DMS53 treated with DMSO at 0.1 percent for 48 hours (cell line): ENCODE results near the gene LDLRAD3.

Experiments used
- DNase-seq: peaks from one replicate; lab custom pipeline; 2025; ENCODE audit not compliant: unreplicated experiment; lab: John Stamatoyannopoulos, UW

LDLRAD3 gene

GRCh38 chr11:36014898-36015665 lies 71.2 kb downstream of the LDLRAD3 start:
- DNase-seq = no peak

- no peak for DNase-seq
These were observed 71.9 kb downstream of the LDLRAD3 start for GRCh38 chr11:36015799-36016198.

GRCh38 chr11:36016263-36016662 lies 72.4 kb downstream of the LDLRAD3 start:
- DNase-seq = no peak

- no peak for DNase-seq
These were observed 72.8 kb downstream of the LDLRAD3 start for GRCh38 chr11:36016709-36017108.

GRCh38 chr11:36019005-36019596 lies 75.2 kb downstream of the LDLRAD3 start:
- no peak for DNase-seq

- no peak for DNase-seq
These were observed 75.9 kb downstream of the LDLRAD3 start for GRCh38 chr11:36019722-36020121.

- DNase-seq = no peak
These were observed 79.0 kb downstream of the LDLRAD3 start for GRCh38 chr11:36022882-36023281.

- DNase-seq = no peak
These were observed 80.1 kb downstream of the LDLRAD3 start for GRCh38 chr11:36023922-36024321.

GRCh38 chr11:36024716-36025115 lies 80.9 kb downstream of the LDLRAD3 start:
- no peak for DNase-seq

GRCh38 chr11:36026315-36026968 lies 82.6 kb downstream of the LDLRAD3 start:
- no peak for DNase-seq

GRCh38 chr11:36027731-36028130 lies 83.9 kb downstream of the LDLRAD3 start:
- no peak for DNase-seq

GRCh38 chr11:36029616-36030015 lies 85.8 kb downstream of the LDLRAD3 start:
- no peak for DNase-seq

- no peak for DNase-seq
These were observed 86.9 kb downstream of the LDLRAD3 start for GRCh38 chr11:36030731-36031281.

- no peak for DNase-seq
These were observed 89.4 kb downstream of the LDLRAD3 start for GRCh38 chr11:36033082-36033751.

GRCh38 chr11:36033936-36034335 lies 90.1 kb downstream of the LDLRAD3 start:
- DNase-seq = no peak

- DNase-seq = no peak
These were observed 90.9 kb downstream of the LDLRAD3 start for GRCh38 chr11:36034551-36035331.

- no peak for DNase-seq
These were observed 91.6 kb downstream of the LDLRAD3 start for GRCh38 chr11:36035454-36035853.

- DNase-seq = no peak
These were observed 92.1 kb downstream of the LDLRAD3 start for GRCh38 chr11:36035999-36036398.

GRCh38 chr11:36037031-36037430 lies 93.2 kb downstream of the LDLRAD3 start:
- no peak for DNase-seq

- DNase-seq = no peak
These were observed 94.7 kb downstream of the LDLRAD3 start for GRCh38 chr11:36038541-36038940.

GRCh38 chr11:36039471-36039870 lies 95.6 kb downstream of the LDLRAD3 start:
- DNase-seq = no peak
